IMR-90 (cell line): ENCODE data around the gene ARAP2.

ENCODE experiments used
- BHLHE40 ChIP-seq: fragments of 150-350 bp; IDR thresholded peaks from 2 replicates; pipeline ENCODE4 v1.6.1; 2016; ENCODE audit warnings: mild to moderate bottlenecking, low read depth, low read length
- CTCF ChIP-seq: conservative IDR thresholded peaks from 2 replicates; pipeline ENCODE4 v1.5.1; 2012; ENCODE audit warnings: mild to moderate bottlenecking, low read depth, low read length, improper control_type of control experiment
- ELK1 ChIP-seq: fragments of 150-350 bp; IDR thresholded peaks from 2 replicates; pipeline ENCODE4 v1.6.1; 2016; ENCODE audit warnings: low read depth, mild to moderate bottlenecking, low read length, moderate library complexity, borderline replicate concordance
- MAFK ChIP-seq: IDR thresholded peaks from 2 replicates; pipeline ENCODE4 v1.6.1; 2012; ENCODE audit warnings: low read depth, low read length, improper control_type of control experiment
- MXI1 ChIP-seq: IDR thresholded peaks from 2 replicates; pipeline ENCODE4 v1.6.1; 2012; ENCODE audit warnings: low read depth, mild to moderate bottlenecking, low read length, moderate library complexity, borderline replicate concordance
- POLR2A ChIP-seq: IDR thresholded peaks from 2 replicates; pipeline ENCODE4 v1.6.1; 2012; ENCODE audit warnings: mild to moderate bottlenecking, low read depth, low read length
- RCOR1 ChIP-seq: IDR thresholded peaks from 2 replicates; pipeline ENCODE4 v1.6.1; 2012; ENCODE audit warnings: mild to moderate bottlenecking, low read length, improper control_type of control experiment; ENCODE audit not compliant: insufficient replicate concordance
- SMC3 ChIP-seq: fragments of 150-350 bp; IDR thresholded peaks from 2 replicates; pipeline ENCODE4 v1.6.1; 2016; ENCODE audit warnings: low read depth, mild to moderate bottlenecking, antibody characterized with exemption, low read length, moderate library complexity
- USF2 ChIP-seq: fragments of 150-350 bp; IDR thresholded peaks from 2 replicates; pipeline ENCODE4 v1.6.1; 2017; ENCODE audit warnings: mild to moderate bottlenecking, antibody characterized with exemption, low read length, low read depth

GRCh38 chr4:36180206-36180605, 64.1 kb downstream of the ARAP2 start:
- TF ChIP-seq CTCF (no peak), POLR2A (no peak), RCOR1 (no peak), ELK1 (no peak), MXI1 (no peak), SMC3 (no peak), MAFK (no peak), USF2 (no peak), BHLHE40 (no peak)
